Esophagus (tissue), 2 donors: ENCODE results near the gene HNRNPLL. TPM values are rescaled to one million over a fixed set of nuclear protein-coding genes. Genes with fewer than 3 reads are reported as not detected.
A peak's percentile ranks its signal among the peaks of the same experiment; 100 is the strongest.

Experiments
- H3K27ac ChIP-seq, 2 donors: one replicate each; pipeline ENCODE4 v1.5.1; 2013; ENCODE audit warnings: low read depth in 2 of 2, mild to moderate bottlenecking in 2 of 2, inconsistent platforms in 1 of 2, low read length in 1 of 2, moderate library complexity in 1 of 2
- H3K27me3 ChIP-seq, 2 donors: one replicate each; pipeline ENCODE4 v1.6.1; 2013; ENCODE audit warnings: low read length in 2 of 2, control low read depth in 1 of 2, mild to moderate bottlenecking in 1 of 2; ENCODE audit not compliant: insufficient read depth in 2 of 2, control insufficient read depth in 1 of 2
- H3K36me3 ChIP-seq, 2 donors: one replicate each; pipeline ENCODE4 v1.6.1; 2013; ENCODE audit warnings: low read length in 1 of 2; ENCODE audit not compliant: control insufficient read depth in 2 of 2, insufficient read depth in 2 of 2
- H3K4me1 ChIP-seq, 2 donors: one replicate each; pipeline ENCODE4 v1.6.1; 2013; ENCODE audit warnings: low read length in 1 of 2; ENCODE audit not compliant: control insufficient read depth in 2 of 2, insufficient read depth in 2 of 2
- H3K4me3 ChIP-seq, 2 donors: one replicate each; pipeline ENCODE4 v1.5.1; 2013; ENCODE audit warnings: low read length in 2 of 2, mild to moderate bottlenecking in 2 of 2, low read depth in 1 of 2, moderate library complexity in 1 of 2
- H3K9me3 ChIP-seq, 2 donors: one replicate each; pipeline ENCODE4 v1.6.1; 2013; ENCODE audit warnings: mild to moderate bottlenecking in 2 of 2, low read depth in 1 of 2, low read length in 1 of 2, moderate library complexity in 1 of 2; ENCODE audit not compliant: control insufficient read depth in 2 of 2, insufficient read depth in 1 of 2
- WGBS, 2 donors: extraction: QIAGEN DNeasy Blood & Tissue Kit; methylation state at CpG; one replicate each; pipeline ENCODE4 v1.1.7; 2013; 5-methylcytosine and 5-hydroxymethylcytosine counted together
- polyA plus RNA-seq, 2 donors: library from polyadenylated mRNA; stranded (reverse); fragments of 200-250 nt; gene quantifications; one replicate each; pipeline ENCODE4 v1.2.3, GENCODE V29; 2013
- donor health status: healthy with polysubstance abuse.
- donor health status: Bipolar disorder and iron deficiency.

The HNRNPLL gene
- polyA plus RNA-seq, 2 donors = 5.4 to 9.6 TPM

DNA sequence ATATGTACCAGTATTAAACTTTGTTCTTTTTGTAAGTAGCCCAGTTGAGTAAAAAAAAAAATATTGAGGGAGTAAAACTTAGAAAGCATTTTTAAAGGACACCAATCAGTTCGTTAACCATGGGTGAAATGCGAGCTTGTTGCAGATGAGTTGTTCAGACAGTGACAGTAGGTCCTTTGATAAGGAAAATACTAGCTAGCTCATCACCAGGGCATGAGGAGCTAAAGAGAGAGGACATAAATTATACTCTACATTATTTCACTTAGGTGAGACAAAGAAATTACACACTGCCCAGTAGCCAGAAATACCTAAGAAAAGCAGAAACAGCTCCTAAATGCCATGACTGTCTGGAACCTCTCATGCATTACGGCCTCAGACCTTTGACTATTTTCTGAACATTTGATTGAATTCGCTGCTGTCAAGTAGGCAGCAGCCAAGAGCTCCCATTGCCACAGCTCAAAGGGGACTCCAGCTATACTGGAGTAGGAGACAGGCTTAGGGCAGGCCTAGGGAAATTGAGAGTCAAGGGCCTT, 2.6 kb upstream of the HNRNPLL start:
- 82 to 96% methylated on average over 4 of the region's 4 CpGs for WGBS, 2 donors

GRCh38 chr2:38603402-38604290, 918 bp upstream of the HNRNPLL start:
- WGBS, 2 donors = 18 to 19% methylated on average over 23 of the region's 23 CpGs
- Histone ChIP-seq H3K27ac (peak overlapping the region; percentile 78 to 98), H3K36me3 (no peaks in the 10 kb centered on the region), H3K27me3 (no peaks in the 10 kb centered on the region), H3K9me3 (no peaks in the 10 kb centered on the region), H3K4me1 (peaks cover 0 to 3% of the 10 kb centered on the region in 2 donors), H3K4me3 (peak overlapping the region; percentile 84 to 93)

More for the DNA sequence above, 2.6 kb upstream of the HNRNPLL start:
- Histone ChIP-seq H3K27ac (no peak overlapping the region), H3K4me1 (peaks cover 0 to 2% of the 10 kb centered on the region in 2 donors), H3K27me3 (no peaks in the 10 kb centered on the region), H3K4me3 (no peak overlapping the region), H3K9me3 (no peaks in the 10 kb centered on the region), H3K36me3 (no peaks in the 10 kb centered on the region)

- WGBS, 2 donors = 0 to 1% methylated on average over 53 to 74 of the region's 74 CpGs
- peaks cover 0 to 3% of the 10 kb centered on the region in 2 donors for H3K4me1 ChIP-seq
- peak overlapping the region; percentile 84 to 93 for H3K4me3 ChIP-seq
- peak overlapping the region; percentile 94 to 98 for H3K27ac ChIP-seq
- H3K9me3 ChIP-seq = no peaks in the 10 kb centered on the region
- H3K27me3 ChIP-seq = no peaks in the 10 kb centered on the region
- H3K36me3 ChIP-seq = no peaks in the 10 kb centered on the region
Measured at GRCh38 chr2:38602136-38602731, 494 bp downstream of the HNRNPLL start.

GRCh38 chr2:38601463-38602135, 1.1 kb downstream of the HNRNPLL start:
- WGBS, 2 donors = 1% methylated on average over 25 of the region's 25 CpGs
- Histone ChIP-seq H3K9me3 (no peaks in the 10 kb centered on the region), H3K4me3 (peak overlapping the region; percentile 84 to 93), H3K27me3 (no peaks in the 10 kb centered on the region), H3K4me1 (peaks cover 0 to 3% of the 10 kb centered on the region in 2 donors), H3K36me3 (no peaks in the 10 kb centered on the region), H3K27ac (peak overlapping the region; percentile 94 to 98)

DNA sequence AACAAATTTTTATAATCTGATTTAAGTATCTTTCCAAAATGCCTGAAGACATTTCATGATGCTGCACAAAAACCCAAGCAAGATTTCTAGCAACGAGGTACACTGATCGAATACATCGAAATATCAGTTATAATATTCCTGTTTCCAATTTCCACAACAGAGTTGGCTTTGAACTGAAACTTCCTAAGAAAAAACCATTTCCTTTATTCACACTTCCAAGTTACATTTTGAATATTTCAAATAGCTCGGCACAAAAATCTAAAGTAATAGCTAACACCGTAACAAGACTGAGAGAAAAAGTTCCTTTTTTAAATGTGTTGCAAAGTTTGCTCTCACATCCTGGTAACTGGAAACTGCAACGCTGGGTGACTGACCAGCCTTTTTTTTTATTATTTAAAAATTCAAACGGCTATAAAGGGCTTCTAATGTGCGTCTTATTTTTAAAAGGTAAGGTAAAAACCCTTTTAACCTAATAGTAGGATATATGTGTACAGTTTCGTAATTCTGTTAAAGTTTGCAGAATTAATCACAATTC, 1.7 kb downstream of the HNRNPLL start:
- Histone ChIP-seq H3K36me3 (no peaks in the 10 kb centered on the region), H3K9me3 (no peaks in the 10 kb centered on the region), H3K4me3 (peak overlapping the region in 1 of 2 donors; percentile 93), H3K27ac (peak overlapping the region in 1 of 2 donors; percentile 32), H3K4me1 (peaks cover 0 to 3% of the 10 kb centered on the region in 2 donors), H3K27me3 (no peaks in the 10 kb centered on the region)
- WGBS, 2 donors = 5 to 9% methylated on average over 9 of the region's 9 CpGs

DNA sequence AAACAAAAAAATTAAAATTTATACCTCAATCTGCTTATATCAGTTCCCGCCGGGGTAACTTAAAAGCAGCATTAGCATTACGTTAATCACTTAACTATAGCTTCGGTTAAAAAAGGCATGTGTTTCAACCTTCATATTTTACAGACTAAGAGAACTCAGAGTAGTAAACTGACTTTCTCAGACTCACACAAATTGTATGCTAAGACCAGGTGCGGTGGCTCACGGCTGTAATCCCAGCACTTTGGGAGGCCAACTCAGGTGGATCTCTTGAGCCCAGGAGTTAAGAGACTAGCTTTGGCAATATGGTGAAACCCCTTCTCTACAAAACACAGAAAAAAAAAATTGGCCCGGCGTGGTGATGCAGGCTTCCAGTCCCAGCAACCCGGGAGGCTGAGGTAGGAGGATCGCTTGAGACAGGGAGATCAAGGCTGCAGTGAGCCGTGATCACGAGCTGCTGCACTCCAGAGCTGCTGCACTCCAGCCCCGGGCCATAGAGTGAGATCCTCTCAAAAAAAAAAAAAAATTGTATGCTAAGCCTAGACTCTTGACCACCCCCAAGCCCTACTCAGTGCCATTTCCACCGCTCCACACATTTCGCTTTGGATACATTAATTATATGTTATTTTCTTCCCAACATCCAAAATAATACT, 2.4 kb downstream of the HNRNPLL start:
- Histone ChIP-seq H3K4me3 (peak overlapping the region; percentile 27 to 93), H3K36me3 (no peaks in the 10 kb centered on the region), H3K9me3 (no peaks in the 10 kb centered on the region), H3K27me3 (no peaks in the 10 kb centered on the region), H3K27ac (peak overlapping the region; percentile 59 to 70), H3K4me1 (peaks cover 0 to 3% of the 10 kb centered on the region in 2 donors)
- WGBS, 2 donors = 22 to 27% methylated on average over 15 of the region's 15 CpGs

GRCh38 chr2:38599706-38600105, 3.0 kb downstream of the HNRNPLL start:
- peaks cover 0 to 3% of the 10 kb centered on the region in 2 donors for H3K4me1 ChIP-seq
- no peaks in the 10 kb centered on the region for H3K27me3 ChIP-seq
- no peak overlapping the region for H3K4me3 ChIP-seq
- no peak overlapping the region for H3K27ac ChIP-seq
- H3K9me3 ChIP-seq = no peaks in the 10 kb centered on the region
- 19 to 23% methylated on average over 4 of the region's 4 CpGs for WGBS, 2 donors
- H3K36me3 ChIP-seq = no peaks in the 10 kb centered on the region

DNA sequence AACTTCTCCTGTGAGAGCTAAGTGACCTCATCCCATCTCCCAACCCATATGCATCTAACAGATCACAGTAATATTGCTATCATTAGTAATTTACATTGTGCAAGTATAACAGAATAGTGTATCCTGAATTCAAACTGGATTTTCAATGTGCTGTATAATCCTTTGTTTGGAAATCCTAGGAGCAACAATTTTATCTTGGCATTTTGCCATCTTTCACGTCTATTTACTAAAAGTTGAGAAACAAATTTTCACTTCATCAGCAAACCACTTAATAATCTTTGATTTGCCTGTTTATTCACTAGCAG, 3.8 kb downstream of the HNRNPLL start:
- H3K27me3 ChIP-seq = no peaks in the 10 kb centered on the region
- H3K4me1 ChIP-seq = peaks cover 0 to 3% of the 10 kb centered on the region in 2 donors
- no peaks in the 10 kb centered on the region for H3K36me3 ChIP-seq
- H3K9me3 ChIP-seq = no peaks in the 10 kb centered on the region
- H3K4me3 ChIP-seq = no peak overlapping the region
- whole genome bisulfite sequencing, 2 donors = 3 to 12% methylated on average over 1 of the region's 1 CpG
- H3K27ac ChIP-seq = no peak overlapping the region
